HepG2 (cell line): ENCODE results near the gene CDK5RAP2. TPM values are rescaled to one million over a fixed set of nuclear protein-coding genes. Genes with fewer than 3 reads are reported as not detected.

ENCODE experiments used
- ATAC-seq: fragments of 200-7000 bp; cut with Tn5 transposase; 3 replicates; pipeline ENCODE4 v1.9.1; 2020; ENCODE audit warnings: mild to moderate bottlenecking, moderate library complexity
- BruUV-seq: library from RNA; stranded (reverse); fragments of 400-500 nt; replicated peaks from 2 replicates; lab custom pipeline; 2021; lab: Mats Ljungman, UMichigan
- CTCF ChIA-PET: fragments of 300-600 bp; formaldehyde crosslinking; extraction: SDS; loops from one replicate; lab custom pipeline; 2021; ENCODE audit warnings: low total read pairs, inconsistent platforms, low intra/inter-chr PET ratio; lab: Yijun Ruan, JAX
- POLR2A ChIA-PET: fragments of 350-600 bp; sonication (Branson Sonifier 250); formaldehyde crosslinking; loops from one replicate; lab custom pipeline; 2020; ENCODE audit warnings: antibody characterized with exemption, inconsistent platforms; lab: Yijun Ruan, JAX
- DNase-seq: peaks from one replicate; pipeline ENCODE4 v3.0.0-alpha.2; 2015; ENCODE audit warnings: low spot score
- FAIRE-seq: peaks from 3 replicates; lab custom pipeline; 2011; peaks lifted over from hg19 to GRCh38; lab: Jason Lieb, UNC
- H2AFZ ChIP-seq: one replicate; pipeline ENCODE4 v1.6.1; 2011; ENCODE audit warnings: low read length, inconsistent platforms
- H3K27ac ChIP-seq: fragments of 300-600 bp; 3 replicates; pipeline ENCODE4 v1.8.0; 2011; ENCODE audit warnings: mixed run types, mild to moderate bottlenecking, mixed read lengths, low read length, inconsistent platforms; ENCODE audit not compliant: insufficient read depth; ENCODE audit errors: extremely low read length
- H3K27me3 ChIP-seq, 2 experiments: fragments of 200-600 bp in 1 of 2; 2 replicates in 1 of 2; 3 replicates in 1 of 2; pipeline versions ENCODE4 v1.6.0 to v1.8.0; 2011; ENCODE audit warnings: low read length in 2 of 2, mild to moderate bottlenecking in 2 of 2, moderate library complexity in 2 of 2, inconsistent platforms in 1 of 2; ENCODE audit not compliant: insufficient read depth in 2 of 2, control insufficient read depth in 1 of 2
- H3K36me3 ChIP-seq, 2 experiments: fragments of 200-600 bp in 1 of 2; replicated peaks in 1 of 2; 2 replicates in 1 of 2; 3 replicates in 1 of 2; pipeline versions ENCODE4 v1.5.1 to v1.8.0; 2011; ENCODE audit warnings: low read length in 2 of 2, inconsistent platforms in 1 of 2; ENCODE audit not compliant: insufficient read depth in 2 of 2, control insufficient read depth in 1 of 2
- H3K4me1 ChIP-seq: 2 replicates; pipeline ENCODE4 v1.5.1; 2012; ENCODE audit warnings: low read length, inconsistent platforms; ENCODE audit not compliant: insufficient read depth
- H3K4me2 ChIP-seq: 2 replicates; pipeline ENCODE4 v1.6.0; 2011; ENCODE audit warnings: low read depth, low read length, inconsistent platforms
- H3K4me3 ChIP-seq, 3 experiments: fragments of 200-600 bp in 1 of 3; sonication (generic), shearing (Covaris generic) in 1 of 3; replicated peaks in 1 of 3; 2 replicates each; pipeline ENCODE4 v1.5.1; 2011 to 2016; ENCODE audit warnings: low read length in 3 of 3, inconsistent platforms in 2 of 3, low read depth in 2 of 3, mild to moderate bottlenecking in 2 of 3, control low read depth in 1 of 3, mixed read lengths in 1 of 3; ENCODE audit not compliant: insufficient read depth in 1 of 3
- H3K79me2 ChIP-seq: one replicate; pipeline ENCODE4 v1.6.1; 2011; ENCODE audit warnings: low read length, inconsistent platforms; ENCODE audit not compliant: insufficient read depth
- H3K9ac ChIP-seq: 2 replicates; pipeline ENCODE4 v1.6.0; 2011; ENCODE audit warnings: mild to moderate bottlenecking, low read depth, low read length, inconsistent platforms; ENCODE audit not compliant: insufficient read depth
- H3K9me3 ChIP-seq: 2 replicates; pipeline ENCODE4 v1.5.1; 2012; ENCODE audit warnings: mild to moderate bottlenecking, low read length
- H4K20me1 ChIP-seq: 2 replicates; pipeline ENCODE4 v1.6.0; 2011; ENCODE audit warnings: inconsistent platforms, mild to moderate bottlenecking, low read length, moderate library complexity; ENCODE audit not compliant: insufficient read depth
- CENPT ChIP-seq: sonication (generic); formaldehyde crosslinking; IDR thresholded peaks from 2 replicates; pipeline ENCODE4 v1.8.0; 2022; ENCODE audit warnings: low read depth, mild to moderate bottlenecking, moderate library complexity, missing genetic modification reagents
- RCOR2 ChIP-seq: IDR thresholded peaks from 2 replicates; pipeline ENCODE4 v1.6.1; 2016; ENCODE audit warnings: missing biosample characterization, missing genetic modification reagents
- SPEN ChIP-seq: sonication (generic); formaldehyde crosslinking; IDR thresholded peaks from 2 replicates; pipeline ENCODE4 v1.5.1; 2020; ENCODE audit warnings: low read depth, mild to moderate bottlenecking, missing genetic modification reagents
- THYN1 ChIP-seq: sonication (generic); formaldehyde crosslinking; IDR thresholded peaks from 2 replicates; pipeline ENCODE4 v1.8.1; 2023; ENCODE audit warnings: low read depth, mild to moderate bottlenecking, moderate library complexity, missing genetic modification reagents, borderline replicate concordance
- ZNF282 ChIP-seq: fragments of 450-650 bp; IDR thresholded peaks from 2 replicates; pipeline ENCODE4 v1.6.1; 2018; ENCODE audit not compliant: partially characterized antibody
- ZNF329 ChIP-seq: sonication (generic); formaldehyde crosslinking; IDR thresholded peaks from 2 replicates; pipeline ENCODE4 v1.9.0; 2021; ENCODE audit warnings: low read depth, mild to moderate bottlenecking, missing genetic modification reagents
- ZNF335 ChIP-seq: sonication (generic); formaldehyde crosslinking; IDR thresholded peaks from 2 replicates; pipeline ENCODE4 v1.4.0; 2020; ENCODE audit warnings: missing genetic modification reagents
- ZNF672 ChIP-seq: sonication (generic); formaldehyde crosslinking; IDR thresholded peaks from 2 replicates; pipeline ENCODE4 v1.8.1; 2022; ENCODE audit warnings: missing genetic modification reagents
- ZNF737 ChIP-seq: sonication (generic); formaldehyde crosslinking; IDR thresholded peaks from 2 replicates; pipeline ENCODE4 v1.5.0; 2020; ENCODE audit warnings: missing genetic modification reagents, mild to moderate bottlenecking, borderline replicate concordance
- ZSCAN12 ChIP-seq: sonication (generic); formaldehyde crosslinking; IDR thresholded peaks from 2 replicates; pipeline ENCODE4 v1.9.0; 2021; ENCODE audit warnings: mild to moderate bottlenecking, missing genetic modification reagents
- ZSCAN29 ChIP-seq: sonication (generic); formaldehyde crosslinking; conservative IDR thresholded peaks from 2 replicates; pipeline ENCODE4 v1.4.0; 2020; ENCODE audit warnings: mild to moderate bottlenecking, missing genetic modification reagents
- ZSCAN31 ChIP-seq: sonication (generic); formaldehyde crosslinking; IDR thresholded peaks from 2 replicates; pipeline ENCODE4 v1.5.0; 2020; ENCODE audit warnings: low read depth, mild to moderate bottlenecking, missing genetic modification reagents
- WGBS: methylation state at CpG from one replicate; pipeline ENCODE4 v1.1.6; 2017; ENCODE audit warnings: low lambda C conversion rate; 5-methylcytosine and 5-hydroxymethylcytosine counted together
- in situ Hi-C: cut with HindIII; loops from 2 replicates; pipeline ENCODE4 v1.10.0; 2017; ENCODE audit warnings: low pct_unique_long_range_greater_than_20kb; ENCODE audit not compliant: extremely low pct_ligation_motif_present
- intact Hi-C: fragments of 100-400 bp; cut with micrococcal nuclease; formaldehyde crosslinking; loops from one replicate; pipeline ENCODE4 v1.10.0; 2022; ENCODE audit not compliant: unreplicated experiment
- polyA plus RNA-seq, 8 experiments: library from polyadenylated mRNA; depleted of rRNA in 3 of 8; stranded (reverse) in 7 of 8; unstranded in 1 of 8; fragments of >200 nt; fragmentation: Illumina TruSeq in 4 of 8; extraction: Trizol in 4 of 8; gene quantifications; 2 replicates each; pipeline versions ENCODE4 v1.2.1 to v1.2.3, GENCODE V29; 2011 to 2016; ENCODE audit warnings: low read depth in 4 of 8, missing spikeins in 1 of 8, mixed read lengths in 1 of 8; ENCODE audit not compliant: insufficient read depth in 1 of 8
- total RNA-seq, 5 experiments: library from RNA; depleted of rRNA; stranded (reverse); fragments of >200 nt; fragmentation: Illumina TruSeq; extraction: Trizol; gene quantifications; 2 replicates each; pipeline ENCODE4 v1.2.3, GENCODE V29; 2016; ENCODE audit warnings: low read depth in 1 of 5
- TF ChIP-seq, protein P1 (sequence below): IDR thresholded peaks from 2 replicates; pipeline ENCODE4 v1.6.1; 2016; ENCODE audit warnings: missing compliant biosample characterization, missing genetic modification reagents, borderline replicate concordance
- TF ChIP-seq, protein P2 (sequence below): sonication (generic); formaldehyde crosslinking; IDR thresholded peaks from 2 replicates; pipeline ENCODE4 v1.4.0; 2020; ENCODE audit warnings: missing genetic modification reagents, borderline replicate concordance
- TF ChIP-seq, protein P3 (sequence below): fragments of 450-650 bp; IDR thresholded peaks from 2 replicates; pipeline ENCODE4 v1.6.1; 2016
- TF ChIP-seq, protein P4 (sequence below): sonication (generic); formaldehyde crosslinking; IDR thresholded peaks from 2 replicates; pipeline ENCODE4 v1.5.0; 2020; ENCODE audit warnings: missing genetic modification reagents

The CDK5RAP2 gene
- total and polyA plus RNA-seq, 2 of the 13 experiments (the other 11 are each of a cell fraction or from before 2014, with no cell fraction given) = 31.8 to 42.2 TPM

DNA sequence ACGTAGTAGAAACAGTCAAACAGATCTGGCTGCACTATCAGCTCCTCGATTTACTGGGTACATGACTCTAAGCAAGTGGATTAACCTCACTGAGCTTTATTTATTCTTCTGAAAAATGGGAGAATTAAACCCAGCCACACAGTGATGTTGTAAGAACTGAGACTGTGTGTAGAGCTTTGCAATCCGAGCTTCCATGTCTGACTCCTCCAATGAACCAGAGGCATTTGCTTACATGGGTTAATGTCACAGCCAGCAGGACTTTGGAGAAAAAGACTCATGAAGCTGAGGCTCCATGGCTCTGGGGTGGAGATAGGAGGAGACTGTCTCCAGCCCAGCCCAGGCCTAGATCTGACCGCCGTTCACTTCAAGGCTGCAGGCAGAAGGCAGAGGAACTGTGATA is 201.3 kb downstream of the CDK5RAP2 start:
- no peaks in the 10 kb centered on the region for H4K20me1 ChIP-seq
- no peak overlapping the region for H3K27ac ChIP-seq
- ATAC-seq = no peak
- intact Hi-C loops (no loop called here), in situ Hi-C loops (no loop called here)
- no peaks in the 10 kb centered on the region for H3K36me3 ChIP-seq
- H3K27me3 ChIP-seq = no peaks in the 10 kb centered on the region
- H3K4me2 ChIP-seq = no peak overlapping the region
- H3K79me2 ChIP-seq = no peaks in the 10 kb centered on the region
- H3K4me1 ChIP-seq = peaks cover 11% of the 10 kb centered on the region
- H2AFZ ChIP-seq = no peak overlapping the region
- ChIA-PET POLR2A (no interaction called here), CTCF (no interaction called here)
- H3K9ac ChIP-seq = no peak overlapping the region
- no peak for FAIRE-seq
- peaks cover 8% of the 10 kb centered on the region; the same call in 1 of the 2 replicates for H3K9me3 ChIP-seq
- no peak for DNase-seq
- BruUV-seq = no TSS peak
- no peak for TF ChIP-seq ZNF335
- no peak for TF ChIP-seq RCOR2
- no peak for TF ChIP-seq ZNF672 (CRISPR knock-in tag)
- no peak for TF ChIP-seq ZNF282
- no peak for TF ChIP-seq ZNF737 (CRISPR knock-in tag)
- TF ChIP-seq ZNF329 (CRISPR knock-in tag) = no peak
- TF ChIP-seq, protein P1, sequence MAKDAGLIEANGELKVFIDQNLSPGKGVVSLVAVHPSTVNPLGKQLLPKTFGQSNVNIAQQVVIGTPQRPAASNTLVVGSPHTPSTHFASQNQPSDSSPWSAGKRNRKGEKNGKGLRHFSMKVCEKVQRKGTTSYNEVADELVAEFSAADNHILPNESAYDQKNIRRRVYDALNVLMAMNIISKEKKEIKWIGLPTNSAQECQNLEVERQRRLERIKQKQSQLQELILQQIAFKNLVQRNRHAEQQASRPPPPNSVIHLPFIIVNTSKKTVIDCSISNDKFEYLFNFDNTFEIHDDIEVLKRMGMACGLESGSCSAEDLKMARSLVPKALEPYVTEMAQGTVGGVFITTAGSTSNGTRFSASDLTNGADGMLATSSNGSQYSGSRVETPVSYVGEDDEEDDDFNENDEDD (CRISPR knock-in tag) = no peak
- TF ChIP-seq, protein P2, sequence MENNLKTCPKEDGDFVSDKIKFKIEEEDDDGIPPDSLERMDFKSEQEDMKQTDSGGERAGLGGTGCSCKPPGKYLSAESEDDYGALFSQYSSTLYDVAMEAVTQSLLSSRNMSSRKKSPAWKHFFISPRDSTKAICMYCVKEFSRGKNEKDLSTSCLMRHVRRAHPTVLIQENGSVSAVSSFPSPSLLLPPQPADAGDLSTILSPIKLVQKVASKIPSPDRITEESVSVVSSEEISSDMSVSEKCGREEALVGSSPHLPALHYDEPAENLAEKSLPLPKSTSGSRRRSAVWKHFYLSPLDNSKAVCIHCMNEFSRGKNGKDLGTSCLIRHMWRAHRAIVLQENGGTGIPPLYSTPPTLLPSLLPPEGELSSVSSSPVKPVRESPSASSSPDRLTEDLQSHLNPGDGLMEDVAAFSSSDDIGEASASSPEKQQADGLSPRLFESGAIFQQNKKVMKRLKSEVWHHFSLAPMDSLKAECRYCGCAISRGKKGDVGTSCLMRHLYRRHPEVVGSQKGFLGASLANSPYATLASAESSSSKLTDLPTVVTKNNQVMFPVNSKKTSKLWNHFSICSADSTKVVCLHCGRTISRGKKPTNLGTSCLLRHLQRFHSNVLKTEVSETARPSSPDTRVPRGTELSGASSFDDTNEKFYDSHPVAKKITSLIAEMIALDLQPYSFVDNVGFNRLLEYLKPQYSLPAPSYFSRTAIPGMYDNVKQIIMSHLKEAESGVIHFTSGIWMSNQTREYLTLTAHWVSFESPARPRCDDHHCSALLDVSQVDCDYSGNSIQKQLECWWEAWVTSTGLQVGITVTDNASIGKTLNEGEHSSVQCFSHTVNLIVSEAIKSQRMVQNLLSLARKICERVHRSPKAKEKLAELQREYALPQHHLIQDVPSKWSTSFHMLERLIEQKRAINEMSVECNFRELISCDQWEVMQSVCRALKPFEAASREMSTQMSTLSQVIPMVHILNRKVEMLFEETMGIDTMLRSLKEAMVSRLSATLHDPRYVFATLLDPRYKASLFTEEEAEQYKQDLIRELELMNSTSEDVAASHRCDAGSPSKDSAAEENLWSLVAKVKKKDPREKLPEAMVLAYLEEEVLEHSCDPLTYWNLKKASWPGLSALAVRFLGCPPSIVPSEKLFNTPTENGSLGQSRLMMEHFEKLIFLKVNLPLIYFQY (CRISPR knock-in tag) = no peak
- no peak for TF ChIP-seq ZSCAN29
- no peak for TF ChIP-seq SPEN
- no peak for TF ChIP-seq ZSCAN12 (CRISPR knock-in tag)
- TF ChIP-seq THYN1 = no peak
- TF ChIP-seq, protein P3, sequence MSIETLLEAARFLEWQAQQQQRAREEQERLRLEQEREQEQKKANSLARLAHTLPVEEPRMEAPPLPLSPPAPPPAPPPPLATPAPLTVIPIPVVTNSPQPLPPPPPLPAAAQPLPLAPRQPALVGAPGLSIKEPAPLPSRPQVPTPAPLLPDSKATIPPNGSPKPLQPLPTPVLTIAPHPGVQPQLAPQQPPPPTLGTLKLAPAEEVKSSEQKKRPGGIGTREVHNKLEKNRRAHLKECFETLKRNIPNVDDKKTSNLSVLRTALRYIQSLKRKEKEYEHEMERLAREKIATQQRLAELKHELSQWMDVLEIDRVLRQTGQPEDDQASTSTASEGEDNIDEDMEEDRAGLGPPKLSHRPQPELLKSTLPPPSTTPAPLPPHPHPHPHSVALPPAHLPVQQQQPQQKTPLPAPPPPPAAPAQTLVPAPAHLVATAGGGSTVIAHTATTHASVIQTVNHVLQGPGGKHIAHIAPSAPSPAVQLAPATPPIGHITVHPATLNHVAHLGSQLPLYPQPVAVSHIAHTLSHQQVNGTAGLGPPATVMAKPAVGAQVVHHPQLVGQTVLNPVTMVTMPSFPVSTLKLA = no peak
- TF ChIP-seq, protein P4, sequence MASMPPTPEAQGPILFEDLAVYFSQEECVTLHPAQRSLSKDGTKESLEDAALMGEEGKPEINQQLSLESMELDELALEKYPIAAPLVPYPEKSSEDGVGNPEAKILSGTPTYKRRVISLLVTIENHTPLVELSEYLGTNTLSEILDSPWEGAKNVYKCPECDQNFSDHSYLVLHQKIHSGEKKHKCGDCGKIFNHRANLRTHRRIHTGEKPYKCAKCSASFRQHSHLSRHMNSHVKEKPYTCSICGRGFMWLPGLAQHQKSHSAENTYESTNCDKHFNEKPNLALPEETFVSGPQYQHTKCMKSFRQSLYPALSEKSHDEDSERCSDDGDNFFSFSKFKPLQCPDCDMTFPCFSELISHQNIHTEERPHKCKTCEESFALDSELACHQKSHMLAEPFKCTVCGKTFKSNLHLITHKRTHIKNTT (CRISPR knock-in tag) = no peak
- TF ChIP-seq ZSCAN31 (CRISPR knock-in tag) = no peak
- TF ChIP-seq CENPT (CRISPR knock-in tag) = no peak
- WGBS = 79% methylated on average over 5 of the region's 5 CpGs
- H3K4me3 ChIP-seq = no peak overlapping the region
